Measurements from ENCODE around the gene MAPT.

MAPT gene

DNA sequence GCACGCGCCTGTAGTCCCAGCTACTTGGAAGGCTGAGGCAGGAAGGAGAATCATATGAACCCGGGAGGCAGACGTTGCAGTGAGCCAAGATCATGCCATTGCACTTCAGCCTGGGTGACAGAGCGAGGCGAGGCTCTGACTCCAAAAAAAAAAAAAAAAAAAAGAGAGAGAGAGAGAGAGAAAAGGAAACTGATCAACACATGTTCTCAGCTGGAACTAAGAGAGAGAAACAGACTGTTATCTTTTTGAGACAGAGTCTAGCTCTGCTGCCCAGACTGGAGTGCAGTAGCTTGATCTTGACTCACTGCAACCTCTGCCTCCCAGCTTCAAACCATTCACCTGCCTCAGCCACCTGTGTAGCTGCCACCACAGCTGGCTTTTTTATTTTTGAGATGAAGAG, 165.1 kb downstream of the MAPT start:
- DNase-seq (ENCODE audit: low read depth) = no peak

DNA sequence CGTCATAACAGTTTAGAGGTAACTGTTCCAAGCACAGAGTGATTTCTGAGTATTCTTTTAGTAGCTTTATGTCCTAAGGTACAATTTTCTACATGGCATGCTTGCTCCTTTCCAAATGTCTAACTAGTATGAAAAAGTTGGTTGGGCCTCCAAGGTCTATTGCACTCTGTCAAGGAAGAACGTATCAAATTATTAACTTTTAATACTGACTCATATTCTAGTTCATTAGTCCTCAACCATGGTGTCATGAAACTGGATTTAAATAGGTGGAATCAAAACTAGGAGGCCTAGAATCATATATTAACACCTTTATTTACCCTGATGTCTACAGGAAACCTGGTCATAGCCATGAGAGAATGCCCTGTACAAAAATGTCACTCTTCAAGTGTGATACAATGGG, 166.1 kb downstream of the MAPT start:
- DNase-seq (ENCODE audit: low read depth) = no peak

GRCh38 chr17:46061435-46061834, 167.1 kb downstream of the MAPT start:
- DNase-seq (ENCODE audit: low read depth) = no peak

- no peak for DNase-seq (ENCODE audit: low read depth)
Observed at GRCh38 chr17:46063241-46063640, 168.9 kb downstream of the MAPT start.

GRCh38 chr17:46064460-46064859, 170.1 kb downstream of the MAPT start:
- DNase-seq (ENCODE audit: low read depth) = no peak

- no peak for DNase-seq (ENCODE audit: low read depth)
Observed at GRCh38 chr17:46071796-46072195, 177.4 kb downstream of the MAPT start.

GRCh38 chr17:46072998-46073397, 178.6 kb downstream of the MAPT start:
- DNase-seq (ENCODE audit: low read depth) = no peak

- DNase-seq (ENCODE audit: low read depth) = no peak
Observed at GRCh38 chr17:46074540-46074939, 180.2 kb downstream of the MAPT start.
